ENCODE data around the gene CAPN5.
"Not testable (repeated sequence)": the region's sequence is repeated elsewhere in the genome, so short reads cannot be mapped to it uniquely, and the experiment has no call there.

Gene CAPN5

DNA sequence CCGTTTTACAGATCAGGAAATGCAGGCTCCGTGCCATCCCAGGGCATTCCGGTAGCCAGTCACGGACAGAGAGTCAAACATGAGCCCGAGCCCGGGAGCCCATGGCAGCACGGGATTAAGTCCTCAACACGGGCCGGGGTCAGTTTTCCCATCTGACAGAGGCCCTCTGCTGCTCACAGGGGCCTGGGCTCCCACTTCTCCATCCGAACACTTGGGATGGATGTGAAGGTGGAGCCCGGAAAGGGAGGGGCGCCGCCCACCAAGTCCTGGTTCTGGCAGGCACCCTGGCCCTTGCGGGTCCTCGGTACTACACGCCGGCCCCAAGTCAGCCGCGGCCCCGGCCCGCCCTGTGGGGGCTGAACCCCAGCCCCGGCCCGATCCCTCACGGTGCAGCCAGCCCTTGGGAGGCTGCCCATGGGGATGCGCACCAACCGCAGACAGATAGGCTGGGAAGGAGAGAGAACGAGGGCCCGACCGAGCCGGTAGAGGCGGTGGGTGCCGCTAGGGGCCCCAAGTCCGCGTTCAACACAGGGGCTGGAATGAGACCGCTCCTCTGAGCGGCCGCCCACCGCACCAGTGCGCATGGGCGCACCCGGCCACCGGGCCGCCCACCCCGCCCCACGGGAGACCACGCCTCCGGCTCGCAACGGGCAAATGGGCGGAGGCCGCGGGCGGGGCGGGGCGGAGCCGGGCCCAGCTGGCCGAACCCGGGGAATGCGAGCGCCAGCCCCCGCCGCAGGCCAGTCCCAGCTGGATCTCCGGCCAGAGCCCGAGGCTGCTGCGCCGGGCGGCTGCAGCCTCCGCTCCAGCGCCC, at the start of gene CAPN5:
CAPN5 (plus strand) TSS at position 743 of the 814 bp plus-strand sequence. CDS start 17,916 bp downstream, outside the sequence.
- peak; percentile 93 for DNase-seq (ENCODE audit: low spot score)

DNA sequence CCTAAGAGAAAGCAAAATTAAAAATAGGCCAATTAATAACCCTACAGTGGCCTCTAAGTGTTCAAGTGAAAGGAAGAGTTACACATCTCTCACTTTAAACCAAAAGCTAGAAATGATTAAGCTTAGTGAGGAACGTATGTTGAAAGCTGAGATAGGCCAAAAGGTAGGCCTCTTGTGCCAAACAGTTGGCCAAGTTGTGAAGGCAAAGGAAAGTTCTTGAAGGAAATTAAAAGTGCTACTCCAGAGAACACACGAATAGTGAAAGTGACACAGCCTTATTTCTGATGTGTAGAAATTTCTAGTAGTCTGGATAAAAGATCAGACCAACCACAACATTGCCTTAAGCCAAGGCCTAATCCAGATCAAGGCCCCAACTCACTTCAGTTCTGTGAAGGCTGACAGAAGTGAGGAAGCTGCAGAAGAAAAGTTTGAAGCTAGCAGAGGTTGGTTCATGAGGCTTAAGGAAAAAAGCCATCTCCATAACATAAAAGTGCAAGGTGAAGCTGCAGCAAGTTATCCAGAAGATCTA, 48.3 kb upstream of the CAPN5 start:
- not testable (repeated sequence) for DNase-seq (ENCODE audit: low spot score)

GRCh38 chr11:77019976-77020595, 46.7 kb upstream of the CAPN5 start:
- DNase-seq (ENCODE audit: low spot score), result peak; percentile 70

- no peak for DNase-seq (ENCODE audit: low spot score)
Observed at GRCh38 chr11:77020734-77021133, 46.0 kb upstream of the CAPN5 start.

DNA sequence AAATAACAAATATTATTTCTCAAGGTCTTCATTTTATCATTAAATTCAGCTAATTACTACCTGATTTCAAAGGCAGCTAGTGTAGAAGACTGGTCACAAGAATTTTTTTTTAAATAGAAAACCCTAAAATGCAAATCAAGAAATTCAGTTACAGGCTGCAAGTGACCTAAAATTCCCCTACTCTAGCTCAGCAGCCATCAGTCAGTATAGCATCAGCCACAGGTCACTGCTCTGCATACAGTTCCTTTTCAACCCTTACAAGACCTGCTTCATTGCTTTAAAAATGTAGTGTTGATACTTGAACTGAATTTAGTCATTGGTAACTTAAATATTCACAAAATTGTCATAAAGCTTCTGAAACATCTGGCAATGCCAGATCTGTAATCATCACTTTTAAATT, 42.0 kb upstream of the CAPN5 start:
- no peak for DNase-seq (ENCODE audit: low spot score)

DNA sequence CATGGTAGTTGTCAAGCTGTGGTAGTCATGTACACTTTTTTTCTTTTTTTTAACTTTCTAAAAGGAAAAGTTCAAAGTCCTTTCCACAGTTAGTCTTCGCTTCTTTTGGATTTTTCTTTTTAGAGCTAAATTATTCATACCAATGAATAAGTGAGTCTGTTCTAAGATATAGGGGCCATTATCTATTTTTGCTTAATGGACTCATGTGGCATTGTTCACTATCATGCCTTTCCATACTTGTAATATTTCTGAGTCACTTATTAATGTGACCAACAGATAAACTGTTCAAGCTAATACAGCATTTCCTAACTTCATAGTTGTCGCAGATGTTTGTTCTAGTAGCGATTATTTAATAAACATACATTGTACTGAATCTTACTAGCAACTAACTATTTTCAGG, 40.5 kb upstream of the CAPN5 start:
- no peak for DNase-seq (ENCODE audit: low spot score)

- no peak for DNase-seq (ENCODE audit: low spot score)
Observed at GRCh38 chr11:77026743-77027142, 40.0 kb upstream of the CAPN5 start.

DNA sequence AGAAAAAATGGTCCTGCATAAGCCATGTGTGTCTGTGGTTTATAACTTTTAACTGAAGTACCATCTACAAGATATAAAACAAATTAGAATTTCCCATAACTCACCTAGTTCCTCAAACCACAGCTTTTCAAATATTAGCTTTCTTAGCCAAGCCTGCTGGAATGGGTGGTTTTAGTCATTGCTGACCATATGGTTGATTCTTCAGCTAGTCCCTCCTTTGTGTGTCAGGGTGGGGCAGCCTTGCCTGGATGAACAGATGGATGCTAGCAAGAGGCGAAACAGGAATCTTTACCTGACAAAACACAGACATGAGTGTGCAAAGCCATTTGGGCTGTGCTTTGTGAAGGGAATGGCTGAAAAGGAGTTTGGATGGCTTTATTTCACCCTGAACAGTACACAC, 39.5 kb upstream of the CAPN5 start:
- DNase-seq (ENCODE audit: low spot score), result peak; percentile 54

GRCh38 chr11:77029829-77030228, 36.9 kb upstream of the CAPN5 start:
- DNase-seq (ENCODE audit: low spot score), result no peak

- DNase-seq (ENCODE audit: low spot score), result no peak
Observed at GRCh38 chr11:77030834-77031414, 35.8 kb upstream of the CAPN5 start.

- no peak for DNase-seq (ENCODE audit: low spot score)
Observed at GRCh38 chr11:77031599-77031998, 35.2 kb upstream of the CAPN5 start.

DNA sequence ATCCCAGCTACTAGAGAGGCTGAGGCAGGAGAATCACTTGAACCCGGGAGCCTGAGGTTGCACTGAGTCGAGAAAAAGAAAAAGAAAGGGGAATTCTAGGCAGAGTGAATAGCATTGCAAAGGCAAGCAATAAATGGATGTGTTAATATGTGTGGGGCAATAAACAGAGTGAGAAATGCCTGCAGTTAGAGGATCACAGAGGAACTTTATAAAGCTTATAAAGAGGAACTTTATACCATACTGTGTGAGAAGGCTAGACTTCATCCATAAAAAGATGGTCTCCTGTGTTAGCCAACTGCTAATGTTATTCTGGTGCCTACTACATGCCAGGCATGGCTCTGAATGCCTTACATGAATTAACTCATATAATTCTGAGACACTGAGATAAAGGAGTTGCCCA, 31.7 kb upstream of the CAPN5 start:
- no peak for DNase-seq (ENCODE audit: low spot score)

DNA sequence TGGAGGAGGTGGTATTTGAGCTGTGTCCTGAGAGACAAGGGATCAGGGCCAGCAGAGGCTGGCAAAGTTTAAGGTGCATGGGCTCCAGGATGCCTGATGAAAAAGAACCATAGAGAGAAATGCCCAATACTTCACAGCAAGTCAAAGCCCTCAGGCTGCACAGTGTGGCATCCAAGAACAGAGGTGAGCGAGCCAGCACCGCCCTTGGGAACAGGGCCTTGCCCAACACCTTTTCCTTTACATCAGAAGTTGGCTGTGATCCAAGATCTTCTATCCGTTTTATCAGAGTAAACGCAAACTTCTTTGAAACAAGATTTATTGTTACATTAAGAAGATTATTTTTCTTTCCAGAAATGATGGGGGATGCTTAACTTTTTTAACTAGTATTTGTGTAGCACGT, 31.2 kb upstream of the CAPN5 start:
- DNase-seq (ENCODE audit: low spot score), result no peak

DNA sequence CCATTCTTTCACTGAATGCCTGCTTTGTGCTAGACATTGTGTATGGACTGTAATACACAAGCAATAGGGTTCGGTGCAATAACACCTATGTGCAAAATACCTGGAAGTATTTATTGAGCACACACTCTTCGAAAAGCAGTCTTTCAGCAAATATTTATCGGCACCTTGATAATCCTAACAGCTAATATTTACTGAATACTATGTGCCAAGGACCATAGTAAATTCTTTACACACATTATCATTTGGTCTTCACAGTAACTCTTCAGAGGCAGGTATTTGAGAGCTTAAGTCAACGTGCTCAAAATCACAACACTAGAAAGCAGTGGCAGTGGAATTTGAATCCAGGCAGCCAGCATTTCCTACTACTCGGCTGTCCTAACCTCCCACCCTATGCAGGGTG, 30.4 kb upstream of the CAPN5 start:
- no peak for DNase-seq (ENCODE audit: low spot score)

DNA sequence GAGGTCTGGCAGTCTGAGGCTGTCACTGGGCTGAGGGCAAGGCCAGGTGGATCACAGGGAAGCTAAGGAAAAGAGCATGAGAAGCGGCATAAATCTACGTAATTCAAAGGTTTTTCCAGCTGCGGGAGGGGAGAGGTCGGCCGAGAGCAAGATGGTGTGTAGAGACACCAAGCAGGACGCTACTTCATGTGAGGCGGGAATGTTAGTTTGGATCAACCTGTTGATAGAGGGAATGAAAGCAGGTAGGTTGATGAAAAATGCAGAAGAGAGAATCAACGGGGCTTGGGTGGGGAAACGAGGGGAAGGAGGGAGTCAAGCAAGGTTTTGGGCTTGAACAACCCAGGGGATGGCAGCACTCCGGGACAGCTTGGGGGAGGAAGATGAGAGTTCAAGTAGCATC, 29.7 kb upstream of the CAPN5 start:
- DNase-seq (ENCODE audit: low spot score), result no peak

GRCh38 chr11:77038029-77038824, 28.5 kb upstream of the CAPN5 start:
- DNase-seq (ENCODE audit: low spot score), result peak; percentile 54

DNA sequence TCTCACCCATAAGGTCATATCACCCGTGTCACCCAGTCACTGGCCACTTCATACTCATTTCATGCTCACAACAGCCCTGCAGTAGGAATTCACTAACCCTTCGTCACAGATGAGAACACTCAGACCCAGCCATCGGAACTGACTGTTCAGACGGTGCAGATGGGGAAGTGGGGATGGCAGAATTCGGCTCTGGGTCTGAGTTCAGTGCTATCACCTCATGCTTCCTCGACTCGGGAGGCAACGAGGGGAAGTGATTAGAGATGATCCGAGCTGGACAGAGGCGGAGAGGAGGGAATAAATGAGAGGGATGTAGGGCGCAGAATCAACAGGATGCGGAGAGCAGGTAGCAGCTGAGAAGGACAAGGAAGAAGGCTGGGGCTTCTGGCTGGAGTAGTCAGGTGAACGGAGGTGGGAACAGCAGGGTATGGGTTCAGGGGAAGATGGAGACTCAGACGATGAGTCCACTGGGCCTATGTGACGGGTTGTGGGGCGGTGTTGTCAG, 27.9 kb upstream of the CAPN5 start:
- peak; percentile 52 for DNase-seq (ENCODE audit: low spot score)

DNA sequence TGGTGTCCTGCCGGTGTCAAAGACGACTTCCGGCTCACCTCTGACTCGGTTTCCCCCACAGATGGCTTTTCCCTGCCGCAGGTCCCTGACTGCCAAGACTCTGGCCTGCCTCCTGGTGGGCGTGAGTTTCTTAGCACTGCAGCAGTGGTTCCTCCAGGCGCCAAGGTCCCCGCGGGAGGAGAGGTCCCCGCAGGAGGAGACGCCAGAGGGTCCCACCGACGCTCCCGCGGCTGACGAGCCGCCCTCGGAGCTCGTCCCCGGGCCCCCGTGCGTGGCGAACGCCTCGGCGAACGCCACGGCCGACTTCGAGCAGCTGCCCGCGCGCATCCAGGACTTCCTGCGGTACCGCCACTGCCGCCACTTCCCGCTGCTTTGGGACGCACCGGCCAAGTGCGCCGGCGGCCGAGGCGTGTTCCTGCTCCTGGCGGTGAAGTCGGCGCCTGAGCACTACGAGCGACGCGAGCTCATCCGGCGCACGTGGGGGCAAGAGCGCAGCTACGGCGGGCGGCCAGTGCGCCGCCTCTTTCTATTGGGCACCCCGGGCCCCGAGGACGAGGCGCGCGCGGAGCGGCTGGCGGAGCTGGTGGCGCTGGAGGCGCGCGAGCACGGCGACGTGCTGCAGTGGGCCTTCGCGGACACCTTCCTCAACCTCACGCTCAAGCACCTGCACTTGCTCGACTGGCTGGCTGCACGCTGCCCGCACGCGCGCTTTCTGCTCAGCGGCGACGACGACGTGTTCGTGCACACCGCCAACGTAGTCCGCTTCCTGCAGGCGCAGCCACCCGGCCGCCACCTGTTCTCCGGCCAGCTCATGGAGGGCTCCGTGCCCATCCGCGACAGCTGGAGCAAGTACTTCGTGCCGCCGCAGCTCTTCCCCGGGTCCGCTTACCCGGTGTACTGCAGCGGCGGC, 27.0 kb upstream of the CAPN5 start:
- DNase-seq (ENCODE audit: low spot score), result peak; percentile 34

GRCh38 chr11:77040401-77040777, 26.4 kb upstream of the CAPN5 start:
- DNase-seq (ENCODE audit: low spot score), result no peak

GRCh38 chr11:77040889-77041288, 25.9 kb upstream of the CAPN5 start:
- no peak for DNase-seq (ENCODE audit: low spot score)

Data from kidney tubule cell (primary cell).